H1 (cell line): ENCODE data around the gene ZXDC. TPM values are rescaled to one million over a fixed set of nuclear protein-coding genes. Genes with fewer than 3 reads are reported as not detected.

Experiments used
- CTCF ChIA-PET: fragments of 300-600 bp; sonication (Branson Sonifier 250); formaldehyde crosslinking; loops from one replicate; lab custom pipeline; 2021; ENCODE audit not compliant: partially characterized antibody; lab: Charles Lee
- POLR2A ChIA-PET: fragments of 300-600 bp; sonication (Branson Sonifier 250); formaldehyde crosslinking; loops from one replicate; lab custom pipeline; 2021; ENCODE audit warnings: inconsistent platforms; ENCODE audit not compliant: partially characterized antibody; lab: Charles Lee
- DNase-seq, 2 experiments: peaks; one replicate each; pipeline versions ENCODE4 v3.0.0 to v3.0.0-alpha.2; 2010 to 2022; ENCODE audit warnings: low spot score in 2 of 2, low read depth in 1 of 2, mixed read lengths in 1 of 2
- FAIRE-seq: peaks from 2 replicates; lab custom pipeline; 2011; peaks lifted over from hg19 to GRCh38; lab: Jason Lieb, UNC
- H2AFZ ChIP-seq: 2 replicates; pipeline ENCODE4 v1.8.1; 2012; ENCODE audit warnings: low read length, inconsistent platforms
- H2AK5ac ChIP-seq: 2 replicates; pipeline ENCODE4 v1.6.1; 2013; ENCODE audit warnings: low read depth, low read length
- H2BK120ac ChIP-seq: replicated peaks from 2 replicates; pipeline ENCODE3; 2013; ENCODE audit warnings: low read depth, low read length, inconsistent platforms
- H2BK12ac ChIP-seq: 2 replicates; pipeline ENCODE4 v1.6.1; 2013; ENCODE audit warnings: low read depth, low read length
- H2BK15ac ChIP-seq: 2 replicates; pipeline ENCODE4 v1.6.1; 2013; ENCODE audit warnings: low read length
- H2BK20ac ChIP-seq: 2 replicates; pipeline ENCODE4 v1.6.1; 2013; ENCODE audit warnings: low read length
- H2BK5ac ChIP-seq: 2 replicates; pipeline ENCODE4 v1.6.1; 2013; ENCODE audit warnings: low read depth, low read length
- H3K14ac ChIP-seq: 2 replicates; pipeline ENCODE4 v1.6.1; 2013; ENCODE audit warnings: inconsistent platforms; ENCODE audit not compliant: insufficient read length
- H3K18ac ChIP-seq: 2 replicates; pipeline ENCODE4 v1.6.1; 2013; ENCODE audit warnings: low read length; ENCODE audit errors: extremely low read depth
- H3K23ac ChIP-seq: 2 replicates; pipeline ENCODE4 v1.6.1; 2013; ENCODE audit warnings: inconsistent platforms; ENCODE audit not compliant: insufficient read length
- H3K23me2 ChIP-seq: 2 replicates; pipeline ENCODE4 v1.6.1; 2013; ENCODE audit warnings: low read depth, low read length
- H3K27ac ChIP-seq: 2 replicates; pipeline ENCODE4 v1.6.1; 2011; ENCODE audit warnings: low read depth, low read length, inconsistent platforms
- H3K27me3 ChIP-seq, 4 experiments: replicated peaks in 1 of 4; 1 replicate in 1 of 4; 2 replicates in 3 of 4; pipeline versions ENCODE4 v1.6.1 to v1.8.1; 2011 to 2013; ENCODE audit warnings: low read length in 3 of 4, mild to moderate bottlenecking in 3 of 4, inconsistent platforms in 2 of 4, mixed read lengths in 2 of 4, moderate library complexity in 1 of 4; ENCODE audit not compliant: control insufficient read depth in 3 of 4, insufficient read depth in 3 of 4; ENCODE audit errors: extremely low read depth in 1 of 4
- H3K36me3 ChIP-seq, 4 experiments: 2 replicates each; pipeline versions ENCODE4 v1.6.1 to v1.8.1; 2011 to 2013; ENCODE audit warnings: mild to moderate bottlenecking in 4 of 4, low read length in 3 of 4, moderate library complexity in 2 of 4, control low read depth in 1 of 4, inconsistent platforms in 1 of 4; ENCODE audit not compliant: insufficient read depth in 4 of 4, control insufficient read depth in 2 of 4
- H3K4ac ChIP-seq: replicated peaks from 2 replicates; pipeline ENCODE3; 2013; ENCODE audit warnings: low read length, low read depth, mixed read lengths, inconsistent platforms; ENCODE audit not compliant: insufficient read length
- H3K4me1 ChIP-seq, 4 experiments: replicated peaks in 1 of 4; 1 replicate in 1 of 4; 2 replicates in 3 of 4; pipeline versions ENCODE4 v1.6.1 to v1.8.1; 2011 to 2013; ENCODE audit warnings: low read length in 3 of 4, inconsistent platforms in 2 of 4, mixed read lengths in 1 of 4; ENCODE audit not compliant: insufficient read depth in 4 of 4, control insufficient read depth in 3 of 4
- H3K4me2 ChIP-seq, 2 experiments: 2 replicates each; pipeline versions ENCODE4 v1.6.1 to v1.8.1; 2011 to 2013; ENCODE audit warnings: low read depth in 2 of 2, low read length in 2 of 2, control low read depth in 1 of 2, inconsistent platforms in 1 of 2, mild to moderate bottlenecking in 1 of 2; ENCODE audit not compliant: insufficient read depth in 1 of 2
- H3K4me3 ChIP-seq, 4 experiments: fragments of 200-600, 300-600 bp in 1 of 4; sonication (generic), shearing (Covaris generic), sonication (Bioruptor Twin) in 1 of 4; 2 replicates each; pipeline versions ENCODE4 v1.5.1 to v1.8.1; 2011 to 2016; ENCODE audit warnings: low read length in 4 of 4, low read depth in 3 of 4, control low read depth in 2 of 4, inconsistent platforms in 2 of 4, mild to moderate bottlenecking in 2 of 4, mixed read lengths in 1 of 4, moderate library complexity in 1 of 4; ENCODE audit not compliant: insufficient read depth in 2 of 4; ENCODE audit errors: extremely low read depth in 1 of 4
- H3K56ac ChIP-seq: replicated peaks from 2 replicates; pipeline ENCODE3; 2013; ENCODE audit warnings: low read depth, mild to moderate bottlenecking, mixed read lengths, low read length, inconsistent platforms; ENCODE audit not compliant: insufficient read length
- H3K79me1 ChIP-seq: 2 replicates; pipeline ENCODE4 v1.6.1; 2013; ENCODE audit warnings: low read depth, low read length, control low read depth
- H3K79me2 ChIP-seq, 2 experiments: 2 replicates each; pipeline versions ENCODE4 v1.6.1 to v1.8.1; 2012 to 2013; ENCODE audit warnings: low read length in 2 of 2, mild to moderate bottlenecking in 2 of 2, inconsistent platforms in 1 of 2; ENCODE audit not compliant: insufficient read depth in 2 of 2, control insufficient read depth in 1 of 2
- H3K9ac ChIP-seq, 4 experiments: replicated peaks in 1 of 4; 1 replicate in 1 of 4; 2 replicates in 3 of 4; pipeline versions ENCODE4 v1.6.1 to v1.8.1; 2011 to 2013; ENCODE audit warnings: low read depth in 3 of 4, low read length in 3 of 4, control low read depth in 2 of 4, mild to moderate bottlenecking in 2 of 4, moderate library complexity in 2 of 4, inconsistent platforms in 1 of 4; ENCODE audit errors: extremely low read depth in 1 of 4
- H3K9me3 ChIP-seq, 2 experiments: 2 replicates each; pipeline versions ENCODE4 v1.6.1 to v1.8.1; 2012 to 2013; ENCODE audit warnings: mild to moderate bottlenecking in 2 of 2, moderate library complexity in 2 of 2, control low read depth in 1 of 2, inconsistent platforms in 1 of 2, low read depth in 1 of 2, low read length in 1 of 2, mixed read lengths in 1 of 2; ENCODE audit not compliant: insufficient read depth in 2 of 2
- H4K20me1 ChIP-seq, 2 experiments: replicated peaks in 1 of 2; 2 replicates each; pipeline versions ENCODE3 to v1.8.1; 2011 to 2013; ENCODE audit warnings: inconsistent platforms in 2 of 2, low read length in 2 of 2, mild to moderate bottlenecking in 1 of 2; ENCODE audit not compliant: insufficient read depth in 2 of 2, control insufficient read depth in 1 of 2
- H4K5ac ChIP-seq: 2 replicates; pipeline ENCODE4 v1.6.1; 2013; ENCODE audit warnings: low read length, low read depth, mixed read lengths, inconsistent platforms; ENCODE audit not compliant: insufficient read length
- H4K8ac ChIP-seq: 2 replicates; pipeline ENCODE4 v1.8.0; 2013; ENCODE audit warnings: mild to moderate bottlenecking, moderate library complexity, low read length, inconsistent platforms; ENCODE audit not compliant: insufficient read depth; ENCODE audit errors: extremely low read depth
- H4K91ac ChIP-seq: replicated peaks from 2 replicates; pipeline ENCODE3; 2013; ENCODE audit warnings: low read length, mixed read lengths, inconsistent platforms; ENCODE audit not compliant: insufficient read length
- CTCF ChIP-seq, 3 experiments: IDR thresholded peaks; 1 replicate in 2 of 3; 2 replicates in 1 of 3; pipeline versions ENCODE4 v1.5.1 to v1.6.1; 2011; ENCODE audit warnings: low read length in 3 of 3, mild to moderate bottlenecking in 3 of 3, inconsistent platforms in 2 of 3, low read depth in 1 of 3, moderate library complexity in 1 of 3; ENCODE audit not compliant: insufficient read depth in 1 of 3; ENCODE audit errors: control extremely low read depth in 1 of 3
- RNF2 ChIP-seq: fragments of 200-900, 300-1000 bp; sonication (generic); IDR thresholded peaks from 2 replicates; pipeline ENCODE4 v1.7.1; 2016; ENCODE audit warnings: borderline replicate concordance, low read depth, mild to moderate bottlenecking, antibody characterized with exemption, low read length; ENCODE audit not compliant: poor library complexity, severe bottlenecking; ENCODE audit errors: missing control alignments
- WGBS, 2 experiments: shearing (Covaris generic) in 1 of 2; methylation state at CpG; one replicate each; pipeline versions ENCODE4 v1.1.6 to v1.1.7; 2013 to 2015; ENCODE audit warnings: low lambda C conversion rate in 2 of 2, mixed read lengths in 2 of 2, inconsistent platforms in 1 of 2, low coverage in 1 of 2, missing lambda C conversion rate in 1 of 2; ENCODE audit not compliant: insufficient replicate concordance in 2 of 2, insufficient coverage in 1 of 2, insufficient read length in 1 of 2; ENCODE audit errors: extremely low coverage in 1 of 2, missing lambda C conversion rate in 1 of 2; 5-methylcytosine and 5-hydroxymethylcytosine counted together
- polyA plus RNA-seq, 7 experiments: library from polyadenylated mRNA; depleted of rRNA in 3 of 7; stranded (reverse) in 5 of 7; unstranded in 2 of 7; fragments of >200 nt in 5 of 7; fragments of 200-250 nt in 2 of 7; gene quantifications; 1 replicate in 5 of 7; 2 replicates in 1 of 7; 4 replicates in 1 of 7; pipeline versions ENCODE4 v1.2.1 to v1.2.3, GENCODE V29; 2011 to 2013; ENCODE audit warnings: missing spikeins in 2 of 7, mixed read lengths in 2 of 7
- total RNA-seq: library from RNA; stranded (reverse); fragmentation: NEBNext Ultra II Directional; extraction: Animal tissue kit (Norgen Biotek cat#: 25700); gene quantifications from 2 replicates; pipeline ENCODE4 v1.2.1, GENCODE V29; 2021

The ZXDC gene
- total and polyA plus RNA-seq, 2 of the 8 experiments (the other 6 are each of a cell fraction or from before 2014, with no cell fraction given): 12.7 to 24.3 TPM

- H4K8ac ChIP-seq: no peak overlapping the region; the same call in 1 of the 2 replicates
- H3K4me1 ChIP-seq: peaks cover 0 to 7% (median 2%) of the 10 kb centered on the region in 4 experiments; a peak in 2 of 7 replicates
- H3K9me3 ChIP-seq: peaks cover 4 to 5% of the 10 kb centered on the region in 2 experiments; a peak in 2 of 4 replicates
- CTCF ChIA-PET: interaction anchor here (1.1 to 2.0 kb wide), 4 partner anchors 10 to 178 kb away, joined by 3 to 8 read pairs (median 3); no protein-coding TSS in a partner anchor
- H2AK5ac ChIP-seq: no peak overlapping the region
- no peak overlapping the region for H3K14ac ChIP-seq
- no peak overlapping the region for H3K9ac ChIP-seq
- TF ChIP-seq CTCF (IDR thresholded peaks at IDR 0.05; ENCODE audit: control extremely low read depth in 1 of 3, insufficient read depth in 1 of 3, low read depth in 1 of 3, low read length in 3 of 3) (no peak), RNF2 (no peak)
- peak overlapping the region; percentile 90; the same call in 1 of the 2 replicates for H2BK15ac ChIP-seq
- peak overlapping the region; percentile 12; the same call in 1 of the 2 replicates for H2BK5ac ChIP-seq
- no peak overlapping the region; the same call in none of the 2 replicates for H3K18ac ChIP-seq
- no peaks in the 10 kb centered on the region for H3K23me2 ChIP-seq
- no peak overlapping the region for H4K5ac ChIP-seq
- peak overlapping the region; percentile 43; the same call in 1 of the 2 replicates for H2BK12ac ChIP-seq
- H3K4me2 ChIP-seq: no peak overlapping the region
- H2AFZ ChIP-seq: no peak overlapping the region
- no peaks in the 10 kb centered on the region for H3K79me2 ChIP-seq
- no peak overlapping the region for H4K91ac ChIP-seq
- DNase-seq (no peak), FAIRE-seq (no peak)
- H3K4me3 ChIP-seq: no peak overlapping the region
- no peak overlapping the region for H3K4ac ChIP-seq
- no peaks in the 10 kb centered on the region for H3K36me3 ChIP-seq
- POLR2A ChIA-PET: interaction anchor here (0.7 to 1.4 kb wide), 3 partner anchors 9 to 14 kb away, joined by 3 to 5 read pairs (median 3); no protein-coding TSS in a partner anchor
- H3K23ac ChIP-seq: no peak overlapping the region
- 87% methylated on average over 22 of the region's 26 CpGs; no CpG with 5 or more reads in 1 of the 2 experiments for WGBS, 2 experiments
- no peak overlapping the region for H2BK120ac ChIP-seq
- no peaks in the 10 kb centered on the region; a peak in 1 of 7 replicates for H3K27me3 ChIP-seq
- H2BK20ac ChIP-seq: peak overlapping the region; percentile 32; the same call in 1 of the 2 replicates
- no peak overlapping the region for H3K56ac ChIP-seq
- no peaks in the 10 kb centered on the region for H3K79me1 ChIP-seq
- no peak overlapping the region for H3K27ac ChIP-seq
- H4K20me1 ChIP-seq: no peaks in the 10 kb centered on the region
Measured at GRCh38 chr3:126423191-126424038, 52.3 kb downstream of the ZXDC start.
